Colonic mucosa (tissue), 4 donors: Measurements from ENCODE around the gene SAMD7. TPM values are rescaled to one million over a fixed set of nuclear protein-coding genes. Genes with fewer than 3 reads are reported as not detected.

Experiments
- DNase-seq: peaks from one replicate; pipeline ENCODE4 v3.0.0-alpha.2; 2020
- H3K27ac ChIP-seq: fragments of 200-600 bp; one replicate; pipeline ENCODE4 v1.8.0; 2021
- H3K27me3 ChIP-seq: fragments of 200-600 bp; one replicate; pipeline ENCODE4 v1.8.0; 2021
- H3K36me3 ChIP-seq: fragments of 200-600 bp; one replicate; pipeline ENCODE4 v1.8.0; 2021
- H3K4me1 ChIP-seq: fragments of 200-600 bp; one replicate; pipeline ENCODE4 v1.8.0; 2021; ENCODE audit warnings: mild to moderate bottlenecking
- H3K4me3 ChIP-seq: fragments of 200-600 bp; one replicate; pipeline ENCODE4 v1.8.0; 2021
- H3K9ac ChIP-seq, 2 donors: one replicate each; pipeline ENCODE4 v1.7.0; 2013; ENCODE audit warnings: control low read depth in 2 of 2, low read depth in 2 of 2, low read length in 2 of 2
- H3K9me3 ChIP-seq: fragments of 200-600 bp; one replicate; pipeline ENCODE4 v1.8.0; 2021
- CTCF ChIP-seq: fragments of 200-600 bp; IDR thresholded peaks from one replicate; pipeline ENCODE4 v1.8.0; 2022; ENCODE audit warnings: antibody characterized with exemption, mild to moderate bottlenecking
- intact Hi-C: fragments of 100-400 bp; cut with DNase I; formaldehyde crosslinking; loops from one replicate; pipeline ENCODE4 v1.14.1; 2022
- total RNA-seq, 2 donors: library from RNA; stranded (reverse); fragmentation: NEBNext Ultra II Directional in 1 of 2; extraction: Animal tissue kit (Norgen Biotek cat#: 25700) in 1 of 2; gene quantifications; one replicate each; pipeline ENCODE4 v1.2.1, GENCODE V29; 2021
- donor health status: healthy.
- donor health status: DM: no; HTN: no; CAD: no.
- donor health status: DM: no; HTN: no; CAD: no.

The SAMD7 gene
- total RNA-seq, 2 donors from 2014 or later, result not detected

DNA sequence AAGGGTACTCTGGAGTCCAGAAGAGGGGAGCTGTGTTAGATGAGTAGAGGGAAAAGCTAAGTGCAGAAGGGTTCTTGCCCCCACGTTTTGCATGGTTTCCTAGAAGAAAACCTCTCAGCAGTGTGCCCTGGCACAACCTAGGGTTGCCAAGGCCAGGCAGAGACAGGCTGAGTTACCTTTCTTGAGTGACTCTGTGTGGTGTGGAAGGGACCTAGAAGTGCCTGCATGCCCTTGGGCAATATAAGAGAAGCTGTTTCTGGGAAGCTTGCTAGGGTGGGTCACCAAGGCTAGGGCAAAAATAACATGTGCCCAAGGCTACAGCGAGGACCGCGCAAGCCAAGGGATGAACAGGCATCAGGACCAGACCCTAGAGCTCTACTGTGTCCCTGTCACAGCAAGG lies 3.4 kb upstream of the SAMD7 start:
- H3K27me3 ChIP-seq, result no peaks in the 10 kb centered on the region
- no peaks in the 10 kb centered on the region for H3K36me3 ChIP-seq
- no peak for DNase-seq
- no peak overlapping the region for H3K27ac ChIP-seq
- no peak for TF ChIP-seq CTCF
- H3K9me3 ChIP-seq, result no peaks in the 10 kb centered on the region
- H3K9ac ChIP-seq, result no peak overlapping the region
- intact Hi-C loops, result no loop called here
- H3K4me1 ChIP-seq, result no peaks in the 10 kb centered on the region
- no peak overlapping the region for H3K4me3 ChIP-seq

- no peaks in the 10 kb centered on the region for H3K27me3 ChIP-seq
- H3K9me3 ChIP-seq, result no peaks in the 10 kb centered on the region
- DNase-seq, result no peak
- H3K27ac ChIP-seq, result no peak overlapping the region
- no peak overlapping the region for H3K4me3 ChIP-seq
- intact Hi-C loops, result no loop called here
- H3K9ac ChIP-seq, result no peak overlapping the region
- no peaks in the 10 kb centered on the region for H3K36me3 ChIP-seq
- no peak for TF ChIP-seq CTCF
- no peaks in the 10 kb centered on the region for H3K4me1 ChIP-seq
Observed at GRCh38 chr3:169913323-169913722, 2.0 kb downstream of the SAMD7 start.

DNA sequence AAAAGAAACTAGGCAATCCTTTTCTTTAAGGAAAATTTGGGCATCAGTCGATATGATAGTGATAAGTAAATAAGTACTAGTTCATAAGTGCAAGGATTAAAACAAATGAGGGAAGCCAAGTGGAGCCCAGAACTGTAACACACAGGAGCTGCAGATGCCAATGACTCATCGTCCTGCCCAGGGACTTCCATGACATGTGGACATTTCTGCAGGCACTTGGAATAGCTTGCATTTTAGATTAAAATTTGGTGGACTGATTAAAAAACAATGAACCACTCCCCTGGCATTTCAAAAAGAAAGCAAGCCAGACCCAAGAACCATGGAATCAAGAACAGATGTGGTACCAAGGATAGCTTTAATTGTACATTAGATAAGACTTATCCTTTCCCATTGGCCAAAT lies 2.9 kb downstream of the SAMD7 start:
- Histone ChIP-seq H3K9me3 (no peaks in the 10 kb centered on the region), H3K27me3 (no peaks in the 10 kb centered on the region), H3K36me3 (no peaks in the 10 kb centered on the region), H3K4me1 (no peaks in the 10 kb centered on the region), H3K4me3 (no peak overlapping the region), H3K9ac (no peak overlapping the region), H3K27ac (no peak overlapping the region)
- no peak for TF ChIP-seq CTCF
- intact Hi-C loops, result no loop called here
- DNase-seq, result no peak

DNA sequence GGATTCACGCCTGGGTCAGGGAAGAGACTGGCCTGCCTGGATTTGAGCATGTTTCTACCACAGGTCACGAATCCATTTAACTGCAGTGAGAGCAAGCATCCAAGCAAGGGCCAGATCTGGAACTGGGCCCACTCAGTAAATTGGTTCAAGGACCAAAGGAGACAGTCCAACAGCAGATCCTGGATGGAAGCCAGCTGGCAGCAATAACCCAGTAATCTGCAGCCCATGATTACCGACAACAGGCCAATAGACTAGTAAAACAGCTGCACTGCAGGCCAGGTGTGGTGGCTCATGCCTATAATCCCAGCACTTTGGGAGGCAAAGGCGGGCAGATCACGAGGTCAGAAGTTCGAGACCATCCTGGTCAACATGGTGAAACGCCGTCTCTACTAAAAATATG lies 11.8 kb downstream of the SAMD7 start:
- intact Hi-C loops, result no loop called here
- TF ChIP-seq CTCF, result no peak
- H3K4me1 ChIP-seq, result no peaks in the 10 kb centered on the region
- H3K4me3 ChIP-seq, result no peak overlapping the region
- no peak overlapping the region for H3K9ac ChIP-seq
- H3K36me3 ChIP-seq, result no peaks in the 10 kb centered on the region
- peak; percentile 89 for DNase-seq
- H3K27ac ChIP-seq, result no peak overlapping the region
- no peaks in the 10 kb centered on the region for H3K27me3 ChIP-seq
- no peaks in the 10 kb centered on the region for H3K9me3 ChIP-seq

- Histone ChIP-seq H3K27me3 (no peaks in the 10 kb centered on the region), H3K27ac (no peak overlapping the region), H3K36me3 (no peaks in the 10 kb centered on the region), H3K9me3 (no peaks in the 10 kb centered on the region), H3K4me1 (no peaks in the 10 kb centered on the region), H3K4me3 (no peak overlapping the region), H3K9ac (no peak overlapping the region)
- DNase-seq, result no peak
- TF ChIP-seq CTCF, result no peak
- intact Hi-C loops, result no loop called here
Observed at GRCh38 chr3:169923831-169924230, 12.5 kb downstream of the SAMD7 start.
